HCT116 (cell line): ENCODE data around the gene NRN1. TPM values are rescaled to one million over a fixed set of nuclear protein-coding genes. Genes with fewer than 3 reads are reported as not detected.

Experiments
- ATAC-seq: fragments of 200-7000 bp; cut with Tn5 transposase; 2 replicates; pipeline ENCODE4 v1.9.1; 2020; ENCODE audit warnings: mild to moderate bottlenecking, moderate library complexity
- BruUV-seq: library from RNA; stranded (reverse); fragments of 400-500 nt; replicated peaks from 2 replicates; lab custom pipeline; 2021; lab: Mats Ljungman, UMichigan
- CTCF ChIA-PET: fragments of 300-600 bp; sonication (Branson Sonifier 250); formaldehyde crosslinking; loops from one replicate; lab custom pipeline; 2021; ENCODE audit warnings: antibody characterized with exemption; lab: Charles Lee
- POLR2A ChIA-PET: fragments of 300-600, 350-600 bp; sonication (Branson Sonifier 250); formaldehyde crosslinking; loops from one replicate; lab custom pipeline; 2021; ENCODE audit warnings: antibody characterized with exemption; lab: Charles Lee
- RAD21 ChIA-PET, 2 experiments: fragments of 300-600 bp; sonication (Branson Sonifier 250); formaldehyde crosslinking; loops; one replicate each; lab custom pipeline; 2023; ENCODE audit warnings: low total read pairs in 2 of 2; ENCODE audit not compliant: uncharacterized antibody in 2 of 2, unreplicated experiment in 2 of 2, low non-redundant PET in 1 of 2; lab: Charles Lee
- DNase-seq: peaks from one replicate; pipeline ENCODE4 v3.0.0-alpha.2; 2010; ENCODE audit warnings: low read depth, low spot score
- H2AFZ ChIP-seq: fragments of 200-600 bp; shearing (Covaris generic), sonication (generic); 2 replicates; pipeline ENCODE4 v1.6.1; 2017; ENCODE audit warnings: low read depth, mixed run types, mixed read lengths, antibody characterized with exemption, low read length; ENCODE audit not compliant: poor library complexity, severe bottlenecking
- H3K27ac ChIP-seq: 2 replicates; pipeline ENCODE4 v1.5.1; 2012; ENCODE audit warnings: low read depth, low read length
- H3K27me3 ChIP-seq: fragments of 200-600 bp; sonication (generic); 2 replicates; pipeline ENCODE4 v1.6.1; 2016; ENCODE audit warnings: mixed run types, low read length, mixed read lengths; ENCODE audit not compliant: insufficient read depth
- H3K36me3 ChIP-seq, 2 experiments: fragments of 200-500 bp in 1 of 2; fragments of 200-600 bp in 1 of 2; sonication (Bioruptor generic) in 1 of 2; sonication (generic) in 1 of 2; 2 replicates each; pipeline versions ENCODE4 v1.5.1 to v1.6.1; 2014 to 2016; ENCODE audit warnings: low read length in 2 of 2, inconsistent platforms in 1 of 2, mixed read lengths in 1 of 2, mixed run types in 1 of 2; ENCODE audit not compliant: insufficient read depth in 2 of 2, control insufficient read depth in 1 of 2
- H3K4me1 ChIP-seq, 2 experiments: fragments of 200-600 bp in 1 of 2; sonication (generic) in 1 of 2; 2 replicates each; pipeline versions ENCODE4 v1.5.1 to v1.6.1; 2012 to 2017; ENCODE audit warnings: low read length in 2 of 2, inconsistent platforms in 1 of 2, mild to moderate bottlenecking in 1 of 2, mixed read lengths in 1 of 2, mixed run types in 1 of 2, moderate library complexity in 1 of 2; ENCODE audit not compliant: insufficient read depth in 2 of 2, control insufficient read depth in 1 of 2
- H3K4me2 ChIP-seq: fragments of 200-600 bp; sonication (generic); 2 replicates; pipeline ENCODE4 v1.6.1; 2017; ENCODE audit warnings: mixed run types, low read length, mixed read lengths
- H3K4me3 ChIP-seq, 2 experiments: fragments of 200-600 bp in 1 of 2; sonication (generic) in 1 of 2; replicated peaks in 1 of 2; 2 replicates each; pipeline ENCODE4 v1.5.1; 2011 to 2016; ENCODE audit warnings: low read length in 2 of 2, control low read depth in 1 of 2, low read depth in 1 of 2, mild to moderate bottlenecking in 1 of 2, mixed read lengths in 1 of 2, mixed run types in 1 of 2
- H3K79me2 ChIP-seq: fragments of 200-600 bp; sonication (generic); 2 replicates; pipeline ENCODE4 v1.6.1; 2017; ENCODE audit warnings: mild to moderate bottlenecking, mixed run types, low read length, moderate library complexity, mixed read lengths; ENCODE audit not compliant: insufficient read depth
- H3K9ac ChIP-seq: fragments of 200-600 bp; sonication (generic); 2 replicates; pipeline ENCODE4 v1.6.1; 2016; ENCODE audit warnings: low read length, mixed read lengths
- H3K9me2 ChIP-seq: fragments of 200-600 bp; sonication (generic), shearing (Covaris generic); 2 replicates; pipeline ENCODE4 v1.6.1; 2017; ENCODE audit warnings: mixed run types, mild to moderate bottlenecking, moderate library complexity; ENCODE audit not compliant: insufficient read depth
- H3K9me3 ChIP-seq, 2 experiments: fragments of 200-500 bp in 1 of 2; fragments of 200-600 bp in 1 of 2; sonication (Bioruptor generic) in 1 of 2; sonication (generic) in 1 of 2; 2 replicates each; pipeline ENCODE4 v1.6.1; 2014 to 2017; ENCODE audit warnings: low read length in 2 of 2, mixed read lengths in 2 of 2, inconsistent platforms in 1 of 2, low read depth in 1 of 2, mild to moderate bottlenecking in 1 of 2, mixed run types in 1 of 2, moderate library complexity in 1 of 2; ENCODE audit not compliant: control insufficient read depth in 1 of 2, insufficient read depth in 1 of 2
- H4K20me1 ChIP-seq: fragments of 200-600 bp; sonication (generic), shearing (Covaris generic); 2 replicates; pipeline ENCODE4 v1.6.1; 2017; ENCODE audit warnings: mixed run types, mild to moderate bottlenecking, moderate library complexity; ENCODE audit not compliant: insufficient read depth
- ATF3 ChIP-seq: IDR thresholded peaks from 2 replicates; pipeline ENCODE4 v1.6.1; 2012
- CBX3 ChIP-seq: IDR thresholded peaks from 2 replicates; pipeline ENCODE4 v1.6.1; 2012; ENCODE audit warnings: low read depth
- CEBPB ChIP-seq: IDR thresholded peaks from 2 replicates; pipeline ENCODE4 v1.6.1; 2012; ENCODE audit warnings: low read depth
- CTCF ChIP-seq, 3 experiments: fragments of 200-600 bp in 1 of 3; sonication (generic) in 1 of 3; IDR thresholded peaks in 2 of 3; conservative IDR thresholded peaks in 1 of 3; 2 replicates each; pipeline ENCODE4 v1.5.1; 2012 to 2017; ENCODE audit warnings: low read depth in 2 of 3, low read length in 2 of 3, antibody characterized with exemption in 1 of 3, borderline replicate concordance in 1 of 3, control low read depth in 1 of 3, mild to moderate bottlenecking in 1 of 3, mixed read lengths in 1 of 3, mixed run types in 1 of 3, moderate library complexity in 1 of 3; ENCODE audit not compliant: insufficient read depth in 1 of 3
- EGR1 ChIP-seq: IDR thresholded peaks from 2 replicates; pipeline ENCODE4 v1.6.1; 2012; ENCODE audit warnings: low read depth
- ELF1 ChIP-seq: IDR thresholded peaks from 2 replicates; pipeline ENCODE4 v1.6.1; 2012; ENCODE audit warnings: low read depth, borderline replicate concordance
- EZH2 ChIP-seq: fragments of 200-600 bp; sonication (generic); IDR thresholded peaks from 2 replicates; pipeline ENCODE4 v1.6.1; 2017; ENCODE audit warnings: antibody characterized with exemption, mixed run types
- EZH2phosphoT487 ChIP-seq: fragments of 200-600 bp; IDR thresholded peaks from 2 replicates; pipeline ENCODE4 v1.6.1; 2018; ENCODE audit warnings: antibody characterized with exemption, borderline replicate concordance
- FOSL1 ChIP-seq: IDR thresholded peaks from 2 replicates; pipeline ENCODE4 v1.6.1; 2012; ENCODE audit warnings: low read depth
- JUND ChIP-seq: IDR thresholded peaks from 2 replicates; pipeline ENCODE4 v1.6.1; 2012
- POLR2A ChIP-seq: IDR thresholded peaks from 2 replicates; pipeline ENCODE4 v1.7.0; 2011; ENCODE audit warnings: borderline replicate concordance; ENCODE audit not compliant: insufficient read depth, insufficient read length; ENCODE audit errors: extremely low read depth
- REST ChIP-seq: IDR thresholded peaks from 2 replicates; pipeline ENCODE4 v1.6.1; 2012; ENCODE audit warnings: low read depth
- SP1 ChIP-seq: IDR thresholded peaks from 2 replicates; pipeline ENCODE4 v1.6.1; 2012; ENCODE audit warnings: low read depth
- SRF ChIP-seq: IDR thresholded peaks from 2 replicates; pipeline ENCODE4 v1.6.1; 2012; ENCODE audit warnings: low read depth
- YY1 ChIP-seq: IDR thresholded peaks from 2 replicates; pipeline ENCODE4 v1.6.1; 2011; ENCODE audit warnings: low read length, low read depth, moderate library complexity, mild to moderate bottlenecking; ENCODE audit not compliant: insufficient replicate concordance; ENCODE audit errors: extremely low read depth
- ZBTB33 ChIP-seq: IDR thresholded peaks from 2 replicates; pipeline ENCODE4 v1.6.1; 2011; ENCODE audit warnings: mild to moderate bottlenecking, low read length, moderate library complexity; ENCODE audit not compliant: insufficient replicate concordance; ENCODE audit errors: extremely low read depth
- ZFX ChIP-seq: fragments of 450-650 bp; IDR thresholded peaks from 2 replicates; pipeline ENCODE4 v1.6.1; 2017
- ZNF274 ChIP-seq: fragments of 200-500 bp; sonication (Bioruptor generic); IDR thresholded peaks from 2 replicates; pipeline ENCODE4 v1.6.1; 2014; ENCODE audit warnings: mild to moderate bottlenecking, low read depth, low read length, inconsistent platforms
- intact Hi-C: fragments of 100-400 bp; cut with micrococcal nuclease; formaldehyde crosslinking; loops from 2 replicates; pipeline ENCODE4 v1.10.0; 2022
- total RNA-seq: library from RNA; stranded (reverse); gene quantifications from one replicate; pipeline ENCODE4 v1.2.1, GENCODE V29; 2021; ENCODE audit not compliant: unreplicated experiment

The NRN1 gene
- total RNA-seq, 1 experiment from 2014 or later: not detected

- Histone ChIP-seq H3K27me3 (no peaks in the 10 kb centered on the region), H3K79me2 (no peaks in the 10 kb centered on the region), H3K9me2 (no peaks in the 10 kb centered on the region), H2AFZ (no peak overlapping the region), H4K20me1 (no peaks in the 10 kb centered on the region), H3K4me3 (no peak overlapping the region), H3K9me3 (no peaks in the 10 kb centered on the region), H3K4me2 (no peak overlapping the region), H3K9ac (no peak overlapping the region), H3K4me1 (no peaks in the 10 kb centered on the region), H3K27ac (no peak overlapping the region), H3K36me3 (no peaks in the 10 kb centered on the region)
- POLR2A ChIA-PET: no interaction called here
- DNase-seq: no peak
- intact Hi-C loops: no loop called here
- CTCF ChIA-PET: no interaction called here
- no TSS peak for BruUV-seq
- ATAC-seq: no peak
- TF ChIP-seq ZFX (no peak), POLR2A (no peak), REST (no peak), EZH2 (no peak), ZBTB33 (no peak), SP1 (no peak), ATF3 (no peak), CTCF (IDR thresholded peaks at IDR 0.05 in 2 of 3, conservative IDR thresholded peaks at IDR 0.05 in 1 of 3; ENCODE audit: borderline replicate concordance in 1 of 3, insufficient read depth in 1 of 3, low read depth in 2 of 3, low read length in 2 of 3) (no peak), SRF (no peak), ELF1 (no peak), ZNF274 (no peak), YY1 (no peak), EGR1 (no peak), EZH2phosphoT487 (no peak), CBX3 (no peak), JUND (no peak), CEBPB (no peak), FOSL1 (no peak)
- RAD21 ChIA-PET: no interaction called here
Measured at GRCh38 chr6:5989141-5989723, 17.5 kb downstream of the NRN1 start.
